ENCODE results near the gene KCTD17.

Gene KCTD17

DNA sequence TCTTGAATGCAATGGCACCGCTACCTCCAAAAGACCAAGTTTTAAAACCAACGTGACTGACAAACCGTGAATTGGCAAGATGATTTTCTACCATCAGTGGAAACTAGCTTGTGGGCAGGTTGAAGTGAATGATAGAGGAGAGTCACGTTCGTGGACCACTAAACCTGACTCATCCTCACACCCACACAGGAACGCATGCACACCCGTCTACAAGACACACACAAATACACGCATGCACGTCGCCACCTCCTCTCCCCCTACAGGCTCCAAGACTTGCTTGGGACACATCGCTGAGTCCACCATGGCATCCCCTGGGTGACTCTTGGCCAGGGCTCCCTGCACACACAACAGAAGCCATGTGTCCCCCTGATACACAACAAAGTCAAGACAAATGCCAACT, 43.6 kb downstream of the KCTD17 start:
- H3K4me1 ChIP-seq (ENCODE audit: control insufficient read depth, insufficient read depth, low read length), result no peaks in the 10 kb centered on the region
- no peak overlapping the region for H3K9ac ChIP-seq (ENCODE audit: low read depth, low read length)
- H3K27ac ChIP-seq (ENCODE audit: low read depth, low read length), result no peak overlapping the region
- no peak overlapping the region for H3K4me3 ChIP-seq (ENCODE audit: low read depth, low read length)
- no peaks in the 10 kb centered on the region for H3K36me3 ChIP-seq (ENCODE audit: control insufficient read depth, insufficient read depth, low read length)
- no peaks in the 10 kb centered on the region for H3K9me3 ChIP-seq (ENCODE audit: control insufficient read depth, insufficient read depth, low read length)
- peaks cover 5% of the 10 kb centered on the region; the same call in 1 of the 2 replicates for H3K27me3 ChIP-seq (ENCODE audit: control insufficient read depth, insufficient read depth, low read length)

DNA sequence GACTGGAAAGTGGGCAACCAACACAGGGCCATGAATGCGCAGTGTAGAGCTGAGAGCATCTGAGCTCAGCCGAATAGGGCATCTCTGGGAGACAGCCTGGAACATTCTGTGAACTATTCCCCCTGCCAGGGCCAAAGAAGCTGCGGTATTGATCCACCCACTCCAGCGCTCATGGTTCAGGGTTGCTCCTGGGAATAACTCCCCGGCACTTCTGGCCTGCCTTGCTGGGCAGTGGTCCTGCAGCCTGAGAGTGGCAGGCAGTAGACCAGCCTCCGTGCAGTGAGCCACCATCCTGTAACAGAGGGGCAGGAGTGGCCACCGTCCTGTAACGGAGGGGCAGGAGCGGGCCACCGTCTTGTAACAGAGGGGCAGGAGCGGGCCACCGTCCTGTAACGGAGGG, 45.8 kb downstream of the KCTD17 start:
- Histone ChIP-seq H3K9me3 (ENCODE audit: control insufficient read depth, insufficient read depth, low read length) (no peaks in the 10 kb centered on the region), H3K27me3 (ENCODE audit: control insufficient read depth, insufficient read depth, low read length) (peaks cover 5% of the 10 kb centered on the region; the same call in 1 of the 2 replicates), H3K9ac (ENCODE audit: low read depth, low read length) (no peak overlapping the region), H3K36me3 (ENCODE audit: control insufficient read depth, insufficient read depth, low read length) (no peaks in the 10 kb centered on the region), H3K4me1 (ENCODE audit: control insufficient read depth, insufficient read depth, low read length) (no peaks in the 10 kb centered on the region), H3K4me3 (ENCODE audit: low read depth, low read length) (no peak overlapping the region), H3K27ac (ENCODE audit: low read depth, low read length) (no peak overlapping the region)

DNA sequence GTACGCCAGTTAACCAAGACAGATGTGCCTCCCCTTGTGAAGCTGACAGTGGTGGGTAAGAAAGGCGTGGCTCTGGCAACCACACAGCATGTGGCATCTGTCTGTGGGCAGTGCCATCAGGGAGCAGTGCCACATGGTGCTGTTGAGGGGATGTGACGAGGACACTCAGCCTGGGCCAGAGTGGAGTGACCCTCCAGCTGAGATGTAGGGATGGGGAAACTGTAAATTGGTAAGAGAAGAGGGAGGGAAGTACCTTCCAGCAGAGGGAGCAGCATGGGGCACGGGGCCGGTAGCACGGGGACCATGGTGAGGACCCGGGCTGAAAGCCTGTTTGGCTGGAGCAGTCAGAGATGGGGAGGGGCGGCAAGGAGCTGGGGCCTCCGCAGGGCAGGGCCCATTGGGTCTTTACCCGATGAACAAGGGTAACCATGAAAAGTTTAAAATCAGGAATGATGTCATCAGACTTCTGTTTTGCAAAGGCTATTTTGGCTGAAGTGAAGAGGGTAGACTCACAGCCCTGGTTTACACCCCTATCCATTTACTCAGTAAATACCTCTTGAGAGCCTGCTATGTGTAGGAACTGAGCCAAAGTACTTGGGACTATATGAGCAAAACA, 47.5 kb downstream of the KCTD17 start:
- Histone ChIP-seq H3K9me3 (ENCODE audit: control insufficient read depth, insufficient read depth, low read length) (no peaks in the 10 kb centered on the region), H3K9ac (ENCODE audit: low read depth, low read length) (no peak overlapping the region), H3K4me3 (ENCODE audit: low read depth, low read length) (no peak overlapping the region), H3K4me1 (ENCODE audit: control insufficient read depth, insufficient read depth, low read length) (no peaks in the 10 kb centered on the region), H3K27ac (ENCODE audit: low read depth, low read length) (no peak overlapping the region), H3K27me3 (ENCODE audit: control insufficient read depth, insufficient read depth, low read length) (peaks cover 5% of the 10 kb centered on the region; the same call in 1 of the 2 replicates), H3K36me3 (ENCODE audit: control insufficient read depth, insufficient read depth, low read length) (no peaks in the 10 kb centered on the region)

DNA sequence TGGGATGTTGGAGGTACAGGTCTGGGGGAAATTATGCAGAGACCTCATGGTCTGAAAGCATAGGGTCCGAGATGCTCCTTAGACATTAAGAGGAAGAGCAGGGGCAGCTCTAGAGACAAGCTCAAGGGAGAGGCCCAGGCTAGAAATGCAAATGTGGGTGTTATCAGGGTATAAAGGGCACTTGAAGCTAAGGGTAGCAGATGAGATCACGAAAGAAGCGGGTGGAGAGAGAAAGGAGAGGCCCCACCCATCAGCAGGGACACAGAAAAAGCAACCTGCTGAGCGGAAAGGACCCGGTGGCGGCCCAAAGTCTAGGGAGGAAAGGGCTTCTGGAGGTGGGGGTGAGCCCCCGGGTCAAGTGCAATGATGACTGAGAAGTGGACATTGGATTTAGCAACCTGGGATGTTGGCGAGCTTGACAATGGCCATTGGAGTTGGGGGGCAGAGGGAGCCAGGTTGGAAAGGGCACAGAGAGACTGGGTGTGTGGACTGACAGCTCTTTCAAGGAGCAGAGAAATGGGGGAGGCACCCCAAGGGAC, 49.1 kb downstream of the KCTD17 start:
- no peaks in the 10 kb centered on the region for H3K36me3 ChIP-seq (ENCODE audit: control insufficient read depth, insufficient read depth, low read length)
- no peak overlapping the region for H3K9ac ChIP-seq (ENCODE audit: low read depth, low read length)
- peaks cover 5% of the 10 kb centered on the region; the same call in 1 of the 2 replicates for H3K27me3 ChIP-seq (ENCODE audit: control insufficient read depth, insufficient read depth, low read length)
- no peaks in the 10 kb centered on the region for H3K4me1 ChIP-seq (ENCODE audit: control insufficient read depth, insufficient read depth, low read length)
- no peaks in the 10 kb centered on the region for H3K9me3 ChIP-seq (ENCODE audit: control insufficient read depth, insufficient read depth, low read length)
- no peak overlapping the region for H3K4me3 ChIP-seq (ENCODE audit: low read depth, low read length)
- no peak overlapping the region for H3K27ac ChIP-seq (ENCODE audit: low read depth, low read length)

DNA sequence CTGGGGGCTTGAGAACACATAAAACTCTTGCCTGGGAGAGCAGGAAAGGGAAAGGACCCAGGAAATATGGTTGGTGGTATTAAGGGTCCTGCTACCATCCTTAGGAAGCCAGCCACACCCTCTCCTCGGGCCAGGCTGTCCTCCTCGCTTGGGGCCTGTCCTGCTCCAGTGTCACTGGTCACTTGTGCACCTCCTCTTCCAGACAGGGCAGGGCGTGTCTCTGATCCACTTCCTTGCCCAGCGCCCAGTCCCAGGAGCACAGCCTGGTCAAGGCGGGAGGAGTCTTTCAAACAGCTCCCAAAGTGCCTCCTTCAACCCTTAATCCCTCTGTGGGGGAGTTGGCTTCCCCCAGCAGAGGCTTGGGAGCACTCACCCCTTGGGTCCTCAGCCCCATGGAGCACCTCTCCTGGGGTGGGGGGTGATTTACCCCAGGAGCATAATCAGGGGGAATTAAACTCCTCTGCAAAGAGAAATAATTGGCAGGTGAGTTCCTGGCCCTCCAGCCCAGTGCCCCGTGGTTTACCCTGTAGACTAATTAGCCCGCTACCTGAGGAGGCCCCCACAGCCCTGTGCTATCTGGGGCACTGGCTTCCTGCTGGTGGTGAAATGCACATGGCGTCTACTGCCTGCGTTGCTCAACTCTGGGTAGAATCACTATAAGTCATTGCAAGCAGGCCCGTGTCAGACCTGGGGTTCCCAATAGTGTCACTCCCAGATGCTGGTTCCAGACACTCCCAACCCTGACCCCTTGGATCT, 49.9 kb downstream of the KCTD17 start:
- no peaks in the 10 kb centered on the region for H3K4me1 ChIP-seq (ENCODE audit: control insufficient read depth, insufficient read depth, low read length)
- H3K27me3 ChIP-seq (ENCODE audit: control insufficient read depth, insufficient read depth, low read length), result peaks cover 5% of the 10 kb centered on the region; the same call in 1 of the 2 replicates
- H3K36me3 ChIP-seq (ENCODE audit: control insufficient read depth, insufficient read depth, low read length), result no peaks in the 10 kb centered on the region
- no peaks in the 10 kb centered on the region for H3K9me3 ChIP-seq (ENCODE audit: control insufficient read depth, insufficient read depth, low read length)
- no peak overlapping the region for H3K9ac ChIP-seq (ENCODE audit: low read depth, low read length)
- H3K27ac ChIP-seq (ENCODE audit: low read depth, low read length), result no peak overlapping the region
- H3K4me3 ChIP-seq (ENCODE audit: low read depth, low read length), result no peak overlapping the region

DNA sequence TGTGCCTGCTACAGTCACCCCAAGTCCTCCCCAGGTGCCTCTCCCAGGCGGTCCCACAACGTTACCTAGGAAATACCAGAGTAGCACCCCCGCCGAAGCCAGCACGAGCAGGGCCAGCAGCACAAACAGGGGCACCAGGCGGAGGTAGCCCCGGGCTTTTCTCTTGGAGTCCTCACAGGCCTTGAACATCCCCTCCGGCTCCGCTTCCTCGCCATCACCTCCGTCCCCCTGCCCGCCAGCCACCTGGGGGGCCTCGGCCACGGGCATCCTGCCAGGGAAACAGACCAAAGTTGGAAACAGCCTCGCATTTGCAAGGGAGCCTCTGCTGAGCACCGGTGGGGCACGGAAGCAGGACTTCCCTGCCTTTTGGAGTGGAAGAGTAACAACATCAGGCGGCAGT, 51.6 kb downstream of the KCTD17 start:
- H3K27ac ChIP-seq (ENCODE audit: low read depth, low read length), result no peak overlapping the region
- H3K9me3 ChIP-seq (ENCODE audit: control insufficient read depth, insufficient read depth, low read length), result no peaks in the 10 kb centered on the region
- no peaks in the 10 kb centered on the region for H3K36me3 ChIP-seq (ENCODE audit: control insufficient read depth, insufficient read depth, low read length)
- H3K4me3 ChIP-seq (ENCODE audit: low read depth, low read length), result no peak overlapping the region
- H3K9ac ChIP-seq (ENCODE audit: low read depth, low read length), result no peak overlapping the region
- no peaks in the 10 kb centered on the region for H3K4me1 ChIP-seq (ENCODE audit: control insufficient read depth, insufficient read depth, low read length)
- no peaks in the 10 kb centered on the region; the same call in 1 of the 2 replicates for H3K27me3 ChIP-seq (ENCODE audit: control insufficient read depth, insufficient read depth, low read length)

DNA sequence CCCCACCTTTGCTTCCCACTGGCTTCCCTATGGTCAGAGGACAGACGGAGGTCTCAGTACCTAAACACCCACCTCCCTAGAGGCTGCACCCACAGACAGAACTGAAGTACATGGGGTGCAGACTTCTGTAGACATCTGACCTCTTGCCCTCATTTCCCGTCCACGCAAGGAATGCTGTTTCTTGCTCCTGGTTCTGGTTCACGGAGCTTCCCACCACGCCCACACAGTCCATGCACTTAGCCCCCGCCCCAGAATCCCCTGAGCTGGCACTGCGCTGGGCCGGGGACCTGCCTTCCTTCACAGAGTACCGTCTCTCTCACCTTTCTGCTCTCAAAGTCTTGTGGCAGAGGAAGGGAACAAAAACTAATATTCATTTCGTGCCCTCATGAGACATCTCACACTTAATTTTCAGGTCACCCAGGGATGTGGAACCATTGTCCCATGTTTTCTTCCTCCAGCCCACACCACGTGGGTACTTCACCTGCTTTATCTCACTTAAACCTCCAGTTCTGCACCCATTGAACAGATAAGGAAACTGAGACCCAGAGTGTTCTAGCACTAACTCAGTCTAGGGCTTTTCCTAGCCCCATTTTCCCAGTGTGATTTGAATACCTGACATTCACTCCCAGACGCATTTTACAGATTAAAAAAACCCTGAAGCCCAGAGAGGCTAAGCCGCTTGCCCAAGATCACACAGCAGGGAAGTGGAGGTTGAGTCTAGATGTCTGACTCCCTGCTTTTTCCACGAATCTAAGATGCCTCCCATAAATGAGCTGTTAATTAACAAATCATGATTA, 52.3 kb downstream of the KCTD17 start:
- Histone ChIP-seq H3K9ac (ENCODE audit: low read depth, low read length) (no peak overlapping the region), H3K27ac (ENCODE audit: low read depth, low read length) (no peak overlapping the region), H3K36me3 (ENCODE audit: control insufficient read depth, insufficient read depth, low read length) (no peaks in the 10 kb centered on the region), H3K4me1 (ENCODE audit: control insufficient read depth, insufficient read depth, low read length) (no peaks in the 10 kb centered on the region), H3K4me3 (ENCODE audit: low read depth, low read length) (no peak overlapping the region), H3K9me3 (ENCODE audit: control insufficient read depth, insufficient read depth, low read length) (no peaks in the 10 kb centered on the region), H3K27me3 (ENCODE audit: control insufficient read depth, insufficient read depth, low read length) (no peaks in the 10 kb centered on the region)

DNA sequence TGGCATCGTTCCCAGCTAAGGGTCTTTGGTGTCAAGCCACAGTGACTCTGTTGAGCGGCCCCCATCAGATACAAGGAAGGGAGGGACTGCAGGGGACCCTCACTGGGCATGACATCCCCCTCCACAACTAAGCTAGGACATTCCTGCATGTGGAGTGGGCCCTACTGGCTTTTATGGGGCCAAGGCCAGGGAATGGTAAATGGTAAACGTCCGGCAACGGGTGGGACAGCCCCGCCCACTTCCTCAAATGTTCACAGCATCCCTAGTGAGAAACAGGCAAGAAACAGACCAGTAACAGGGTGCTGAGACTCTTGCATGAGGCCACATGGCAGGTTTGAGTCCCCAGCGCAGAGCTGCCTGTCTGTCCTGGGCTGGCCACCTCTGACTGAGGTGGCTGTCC, 53.6 kb downstream of the KCTD17 start:
- no peaks in the 10 kb centered on the region for H3K9me3 ChIP-seq (ENCODE audit: control insufficient read depth, insufficient read depth, low read length)
- no peaks in the 10 kb centered on the region for H3K36me3 ChIP-seq (ENCODE audit: control insufficient read depth, insufficient read depth, low read length)
- H3K4me1 ChIP-seq (ENCODE audit: control insufficient read depth, insufficient read depth, low read length), result no peaks in the 10 kb centered on the region
- H3K4me3 ChIP-seq (ENCODE audit: low read depth, low read length), result no peak overlapping the region
- no peak overlapping the region for H3K27ac ChIP-seq (ENCODE audit: low read depth, low read length)
- no peak overlapping the region for H3K9ac ChIP-seq (ENCODE audit: low read depth, low read length)
- H3K27me3 ChIP-seq (ENCODE audit: control insufficient read depth, insufficient read depth, low read length), result no peaks in the 10 kb centered on the region

DNA sequence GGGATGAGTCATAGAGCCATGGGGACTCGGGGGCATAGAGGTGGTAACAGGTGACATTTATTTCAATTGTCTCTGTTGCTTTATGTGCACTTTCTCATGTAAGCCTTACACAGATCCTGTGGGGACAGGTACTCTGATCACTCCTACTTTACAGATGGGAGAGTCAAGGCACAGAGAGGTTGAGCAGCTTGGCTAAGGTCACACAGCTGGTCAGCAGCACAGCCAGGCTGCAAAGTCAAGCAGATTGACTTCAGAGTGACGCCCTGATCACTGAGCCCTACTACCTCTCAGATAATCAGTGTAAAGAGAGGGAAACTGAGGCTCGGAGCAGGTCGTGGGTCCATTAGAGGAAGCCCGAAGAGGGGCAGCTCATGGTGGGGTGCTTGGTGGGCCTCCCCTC, 54.4 kb downstream of the KCTD17 start:
- H3K9me3 ChIP-seq (ENCODE audit: control insufficient read depth, insufficient read depth, low read length), result no peaks in the 10 kb centered on the region
- no peak overlapping the region for H3K27ac ChIP-seq (ENCODE audit: low read depth, low read length)
- H3K4me1 ChIP-seq (ENCODE audit: control insufficient read depth, insufficient read depth, low read length), result no peaks in the 10 kb centered on the region
- no peaks in the 10 kb centered on the region for H3K36me3 ChIP-seq (ENCODE audit: control insufficient read depth, insufficient read depth, low read length)
- no peaks in the 10 kb centered on the region for H3K27me3 ChIP-seq (ENCODE audit: control insufficient read depth, insufficient read depth, low read length)
- H3K4me3 ChIP-seq (ENCODE audit: low read depth, low read length), result no peak overlapping the region
- no peak overlapping the region for H3K9ac ChIP-seq (ENCODE audit: low read depth, low read length)

DNA sequence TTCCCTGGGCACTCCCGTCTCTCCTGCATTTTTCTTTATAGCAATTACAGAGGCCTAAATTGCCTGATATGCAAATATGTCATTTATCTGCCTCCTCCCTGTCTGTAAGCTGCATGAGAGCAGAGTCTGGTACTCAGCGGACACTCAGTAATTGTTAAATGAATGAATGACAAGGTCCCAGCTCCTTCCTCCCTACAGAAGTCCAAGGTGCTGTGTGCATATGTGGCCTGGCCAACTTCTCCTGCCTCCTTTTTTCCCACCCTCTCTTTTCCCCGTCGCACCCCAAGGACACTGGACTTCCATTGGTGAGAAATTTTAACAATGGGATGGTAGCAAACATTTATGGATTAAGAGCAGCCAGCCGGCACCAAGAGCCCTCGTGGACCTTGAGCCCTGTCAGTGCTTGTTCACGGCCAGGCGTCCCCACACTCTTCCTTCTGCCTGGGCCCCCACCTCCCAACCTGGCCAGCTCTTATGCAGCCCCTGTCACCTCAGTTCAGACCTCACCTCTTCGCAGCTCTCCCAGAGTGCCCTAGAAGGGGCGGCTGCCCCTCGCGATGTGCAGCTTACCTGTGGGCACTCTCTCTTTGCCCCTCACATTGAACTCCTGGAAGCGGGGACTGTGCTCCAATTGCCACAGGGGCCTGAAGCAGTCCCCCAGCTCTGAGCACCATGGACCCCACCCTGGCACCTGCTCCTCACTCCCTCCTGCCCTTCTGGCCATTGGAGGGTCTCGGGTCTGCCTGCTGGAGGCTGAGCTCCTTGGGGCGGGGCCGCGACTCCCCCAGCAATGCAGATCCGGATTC, 56.5 kb downstream of the KCTD17 start:
- H3K4me1 ChIP-seq (ENCODE audit: control insufficient read depth, insufficient read depth, low read length), result no peaks in the 10 kb centered on the region
- H3K27ac ChIP-seq (ENCODE audit: low read depth, low read length), result no peak overlapping the region
- H3K4me3 ChIP-seq (ENCODE audit: low read depth, low read length), result no peak overlapping the region
- H3K9ac ChIP-seq (ENCODE audit: low read depth, low read length), result no peak overlapping the region
- H3K9me3 ChIP-seq (ENCODE audit: control insufficient read depth, insufficient read depth, low read length), result no peaks in the 10 kb centered on the region
- no peaks in the 10 kb centered on the region for H3K36me3 ChIP-seq (ENCODE audit: control insufficient read depth, insufficient read depth, low read length)
- no peaks in the 10 kb centered on the region for H3K27me3 ChIP-seq (ENCODE audit: control insufficient read depth, insufficient read depth, low read length)
